Gastroesophageal sphincter (tissue), 4 donors: ENCODE results near the gene BPIFA3. TPM values are rescaled to one million over a fixed set of nuclear protein-coding genes. Genes with fewer than 3 reads are reported as not detected.
"Not testable (repeated sequence)": the region's sequence is repeated elsewhere in the genome, so short reads cannot be mapped to it uniquely, and the experiment has no call there.

Source experiments
- ATAC-seq: fragments of 150-250 bp; one replicate; pipeline ENCODE4 v1.9.1; 2016; ENCODE audit warnings: mild to moderate bottlenecking, moderate library complexity
- H3K27ac ChIP-seq, 4 donors: fragments of 200-600 bp; sonication (generic) in 3 of 4; 1 replicate in 3 of 4; 2 replicates in 1 of 4; pipeline ENCODE4 v1.5.1; 2016 to 2019
- H3K27me3 ChIP-seq: fragments of 200-600 bp; sonication (generic); one replicate; pipeline ENCODE4 v1.5.1; 2019
- H3K36me3 ChIP-seq, 2 donors: fragments of 200-600 bp; sonication (generic); one replicate each; pipeline ENCODE4 v1.5.1; 2019; ENCODE audit warnings: control low read depth in 1 of 2
- H3K4me1 ChIP-seq, 3 donors: fragments of 200-600 bp; sonication (generic); 1 replicate in 2 of 3; 2 replicates in 1 of 3; pipeline ENCODE4 v1.5.1; 2016 to 2019; ENCODE audit warnings: control low read depth in 2 of 3
- H3K4me3 ChIP-seq, 2 donors: fragments of 200-600 bp; sonication (generic); one replicate each; pipeline ENCODE4 v1.5.1; 2019; ENCODE audit warnings: mild to moderate bottlenecking in 1 of 2, moderate library complexity in 1 of 2
- H3K9me3 ChIP-seq, 3 donors: fragments of 200-600 bp; sonication (generic); one replicate each; pipeline ENCODE4 v1.5.1; 2017 to 2019; ENCODE audit warnings: control low read depth in 2 of 3
- CTCF ChIP-seq, 4 experiments: fragments of 200-600 bp in 2 of 4; fragments of 450-650 bp in 2 of 4; sonication (generic) in 1 of 4; IDR thresholded peaks; one replicate each; pipeline ENCODE4 v1.5.1; 2017 to 2019; ENCODE audit warnings: antibody characterized with exemption in 4 of 4, mild to moderate bottlenecking in 2 of 4, moderate library complexity in 2 of 4
- EP300 ChIP-seq: sonication (generic); formaldehyde crosslinking; IDR thresholded peaks from one replicate; pipeline ENCODE4 v1.6.1; 2017; ENCODE audit warnings: antibody characterized with exemption, mild to moderate bottlenecking
- POLR2A ChIP-seq, 2 donors: fragments of 450-650 bp; IDR thresholded peaks; one replicate each; pipeline ENCODE4 v1.6.1; 2017; ENCODE audit warnings: antibody characterized with exemption in 2 of 2, mild to moderate bottlenecking in 2 of 2, moderate library complexity in 1 of 2
- POLR2AphosphoS5 ChIP-seq: sonication (generic); formaldehyde crosslinking; IDR thresholded peaks from one replicate; pipeline ENCODE4 v1.6.1; 2017; ENCODE audit warnings: antibody characterized with exemption
- WGBS, 2 donors: methylation state at CpG; one replicate each; pipeline ENCODE4 v1.1.5; 2018; ENCODE audit warnings: low coverage in 1 of 2; 5-methylcytosine and 5-hydroxymethylcytosine counted together
- total RNA-seq, 4 donors: library from RNA; depleted of rRNA; stranded (reverse); fragments of >200 nt; gene quantifications; one replicate each; pipeline ENCODE4 v1.1.0, GENCODE V29; 2016

Gene BPIFA3
- total RNA-seq, 4 donors from 2014 or later = not detected

DNA sequence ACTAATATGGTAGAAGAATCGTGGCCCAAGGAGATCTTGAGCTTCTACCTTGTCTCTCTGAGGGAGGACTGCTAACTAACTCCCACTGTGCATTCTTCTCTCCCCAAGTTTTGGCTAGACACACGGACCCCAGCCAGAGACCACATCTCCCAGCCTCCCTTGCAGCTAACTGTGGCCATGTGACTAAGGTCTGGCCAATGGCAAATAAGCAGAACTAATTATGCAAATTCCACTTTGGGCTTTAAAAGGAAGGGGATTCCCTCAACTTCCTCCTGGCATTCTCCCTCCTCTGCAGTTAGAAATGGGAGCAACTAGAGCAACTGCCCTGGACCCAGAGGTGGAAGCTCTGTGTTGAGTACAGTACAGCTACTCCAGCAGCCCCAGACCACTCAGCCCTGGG is 33.8 kb upstream of the BPIFA3 start:
- Histone ChIP-seq H3K27ac (no peak overlapping the region), H3K27me3 (peaks cover 9% of the 10 kb centered on the region), H3K4me1 (no peaks in the 10 kb centered on the region), H3K36me3 (no peaks in the 10 kb centered on the region), H3K9me3 (peaks cover 0 to 6% (median 0%) of the 10 kb centered on the region in 3 donors), H3K4me3 (no peak overlapping the region)
- WGBS, 2 donors = 80 to 82% methylated on average over 1 to 2 of the region's 2 CpGs
- TF ChIP-seq POLR2AphosphoS5 (no peak), EP300 (no peak), CTCF (IDR thresholded peaks at IDR 0.05) (no peak), POLR2A (IDR thresholded peaks at IDR 0.05) (no peak)
- no peak for ATAC-seq

DNA sequence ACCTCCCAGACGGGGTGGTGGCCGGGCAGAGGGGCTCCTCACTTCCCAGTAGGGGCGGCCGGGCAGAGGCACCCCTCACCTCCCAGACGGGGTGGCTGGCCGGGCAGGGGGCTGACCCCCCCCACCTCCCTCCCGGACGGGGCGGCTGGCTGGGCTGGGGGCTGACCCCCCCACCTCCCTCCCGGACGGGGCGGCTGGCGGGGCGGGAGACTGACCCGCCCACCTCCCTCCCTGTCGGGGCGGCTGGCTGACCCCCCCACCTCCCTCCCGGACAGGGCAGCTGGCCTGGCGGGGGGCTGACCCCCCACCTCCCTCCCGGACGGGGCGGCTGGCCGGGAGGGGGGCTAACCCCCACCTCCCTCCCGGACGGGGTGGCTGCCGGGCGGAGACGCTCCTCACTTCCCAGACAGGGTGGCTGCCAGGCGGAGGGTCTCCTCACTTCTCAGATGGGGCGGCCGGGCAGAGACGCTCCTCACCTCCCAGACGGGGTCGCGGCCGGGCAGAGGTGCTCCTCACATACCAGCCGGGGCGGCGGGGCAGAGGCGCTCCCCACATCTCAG is 32.0 kb upstream of the BPIFA3 start:
- not testable (repeated sequence) for H3K36me3 ChIP-seq, H3K27me3 ChIP-seq, H3K9me3 ChIP-seq, H3K4me1 ChIP-seq, H3K4me3 ChIP-seq, ATAC-seq, H3K27ac ChIP-seq
- WGBS, 2 donors = no CpG with 5 or more reads among the region's 40 CpGs

DNA sequence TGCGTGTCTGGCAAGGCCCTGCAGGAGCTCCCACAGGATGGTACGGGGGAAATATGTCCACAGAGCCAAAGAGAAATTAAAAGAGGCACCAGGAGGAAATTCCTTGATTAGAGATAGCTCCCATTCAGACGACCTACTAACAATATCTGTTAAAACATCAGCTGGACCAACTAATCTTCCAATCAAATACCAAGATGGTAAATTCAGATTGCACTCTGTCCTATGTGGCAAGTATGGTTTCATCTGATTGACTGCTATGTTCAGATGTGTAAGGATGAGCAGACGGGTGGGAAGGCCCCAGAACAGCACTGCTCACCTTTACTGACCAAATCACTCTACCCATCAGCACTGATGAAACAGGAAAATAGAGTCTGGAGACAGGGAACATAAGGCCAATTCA is 29.7 kb upstream of the BPIFA3 start:
- WGBS, 2 donors = 68 to 80% methylated on average over 3 to 4 of the region's 4 CpGs
- H3K36me3 ChIP-seq = no peaks in the 10 kb centered on the region
- H3K27me3 ChIP-seq = peaks cover 9% of the 10 kb centered on the region
- peaks cover 0 to 6% (median 0%) of the 10 kb centered on the region in 3 donors for H3K9me3 ChIP-seq
- H3K4me1 ChIP-seq = peaks cover 0 to 15% (median 3%) of the 10 kb centered on the region in 3 donors
- no peak overlapping the region for H3K27ac ChIP-seq
- no peak for ATAC-seq
- no peak overlapping the region for H3K4me3 ChIP-seq
- TF ChIP-seq CTCF (IDR thresholded peaks at IDR 0.05) (no peak), POLR2AphosphoS5 (no peak), POLR2A (IDR thresholded peaks at IDR 0.05) (no peak), EP300 (no peak)

- no peak for TF ChIP-seq POLR2AphosphoS5
- no peak for TF ChIP-seq POLR2A (IDR thresholded peaks at IDR 0.05)
- TF ChIP-seq CTCF (IDR thresholded peaks at IDR 0.05) = no peak
Observed at GRCh38 chr20:33188421-33188820, 28.7 kb upstream of the BPIFA3 start.

DNA sequence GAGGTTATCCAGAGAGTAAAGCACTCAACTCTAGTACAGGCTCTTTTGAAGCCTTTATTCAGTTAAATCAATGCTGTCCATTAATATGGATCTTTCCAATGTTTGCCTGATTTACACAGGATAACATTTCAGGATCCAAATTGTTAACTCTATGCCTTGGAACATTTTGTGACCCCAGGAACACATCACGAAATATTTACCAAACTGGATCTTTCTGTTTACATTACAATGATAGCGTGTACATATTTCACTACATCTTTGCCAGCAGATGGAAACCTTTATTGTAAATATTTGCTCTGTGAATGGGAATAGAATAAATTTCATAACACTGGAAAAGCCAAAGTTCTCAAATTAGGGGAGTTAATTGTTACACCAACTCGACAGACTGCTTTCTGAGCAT is 25.7 kb upstream of the BPIFA3 start:
- TF ChIP-seq POLR2A (IDR thresholded peaks at IDR 0.05) (no peak), CTCF (IDR thresholded peaks at IDR 0.05) (no peak), EP300 (no peak), POLR2AphosphoS5 (no peak)
- Histone ChIP-seq H3K27ac (no peak overlapping the region), H3K27me3 (no peaks in the 10 kb centered on the region), H3K36me3 (no peaks in the 10 kb centered on the region), H3K9me3 (no peaks in the 10 kb centered on the region), H3K4me3 (no peak overlapping the region), H3K4me1 (peaks cover 0 to 16% (median 3%) of the 10 kb centered on the region in 3 donors)
- WGBS, 2 donors = 2 to 3% methylated on average over 2 to 3 of the region's 3 CpGs
- ATAC-seq = no peak

More at GRCh38 chr20:33188421-33188820, 28.7 kb upstream of the BPIFA3 start:
- Histone ChIP-seq H3K4me3 (no peak overlapping the region), H3K9me3 (peaks cover 0 to 2% (median 0%) of the 10 kb centered on the region in 3 donors), H3K27me3 (peaks cover 2% of the 10 kb centered on the region), H3K27ac (no peak overlapping the region), H3K36me3 (no peaks in the 10 kb centered on the region), H3K4me1 (peaks cover 0 to 16% (median 3%) of the 10 kb centered on the region in 3 donors)
- WGBS, 2 donors = 90 to 94% methylated on average over 3 to 9 of the region's 9 CpGs
- ATAC-seq = no peak
